ENCODE results near the gene SEPTIN1.
"Not testable (repeated sequence)": the region's sequence is repeated elsewhere in the genome, so short reads cannot be mapped to it uniquely, and the experiment has no call there.

SEPTIN1 gene

DNA sequence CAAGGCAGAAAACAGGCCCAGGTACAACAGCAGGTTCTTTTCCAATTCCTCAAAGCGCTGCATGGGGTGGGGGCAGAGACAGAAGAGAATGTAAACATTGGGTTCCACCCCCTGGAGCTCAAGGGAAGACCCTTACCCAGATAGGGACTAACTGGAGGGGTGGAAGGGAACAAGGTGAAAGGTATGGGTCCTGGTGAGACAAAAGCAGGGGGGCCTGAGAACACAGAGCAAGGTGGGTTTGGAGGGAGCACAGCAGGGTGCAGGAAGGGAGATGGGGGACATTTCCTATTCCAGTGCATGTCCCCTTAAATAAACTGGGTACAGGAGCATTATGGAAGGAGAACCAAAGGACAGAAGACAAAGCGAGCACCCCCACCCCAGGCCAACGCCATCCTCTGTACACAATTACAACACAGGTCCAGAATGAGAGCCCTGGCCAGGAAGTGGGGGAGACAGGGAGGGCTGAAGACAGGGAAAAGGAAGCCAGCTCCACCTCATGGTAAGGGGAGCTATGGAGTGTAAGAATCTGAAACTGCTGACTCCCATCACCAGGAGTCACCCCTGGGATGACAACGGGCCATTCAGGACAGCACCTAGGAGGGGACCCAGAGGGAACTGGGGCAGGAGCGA, 25.2 kb downstream of the SEPTIN1 start:
- no peak for DNase-seq

GRCh38 chr16:30356401-30357084, 25.8 kb downstream of the SEPTIN1 start:
- DNase-seq, result no peak

GRCh38 chr16:30355954-30356308, 26.4 kb downstream of the SEPTIN1 start:
- no peak for DNase-seq

DNA sequence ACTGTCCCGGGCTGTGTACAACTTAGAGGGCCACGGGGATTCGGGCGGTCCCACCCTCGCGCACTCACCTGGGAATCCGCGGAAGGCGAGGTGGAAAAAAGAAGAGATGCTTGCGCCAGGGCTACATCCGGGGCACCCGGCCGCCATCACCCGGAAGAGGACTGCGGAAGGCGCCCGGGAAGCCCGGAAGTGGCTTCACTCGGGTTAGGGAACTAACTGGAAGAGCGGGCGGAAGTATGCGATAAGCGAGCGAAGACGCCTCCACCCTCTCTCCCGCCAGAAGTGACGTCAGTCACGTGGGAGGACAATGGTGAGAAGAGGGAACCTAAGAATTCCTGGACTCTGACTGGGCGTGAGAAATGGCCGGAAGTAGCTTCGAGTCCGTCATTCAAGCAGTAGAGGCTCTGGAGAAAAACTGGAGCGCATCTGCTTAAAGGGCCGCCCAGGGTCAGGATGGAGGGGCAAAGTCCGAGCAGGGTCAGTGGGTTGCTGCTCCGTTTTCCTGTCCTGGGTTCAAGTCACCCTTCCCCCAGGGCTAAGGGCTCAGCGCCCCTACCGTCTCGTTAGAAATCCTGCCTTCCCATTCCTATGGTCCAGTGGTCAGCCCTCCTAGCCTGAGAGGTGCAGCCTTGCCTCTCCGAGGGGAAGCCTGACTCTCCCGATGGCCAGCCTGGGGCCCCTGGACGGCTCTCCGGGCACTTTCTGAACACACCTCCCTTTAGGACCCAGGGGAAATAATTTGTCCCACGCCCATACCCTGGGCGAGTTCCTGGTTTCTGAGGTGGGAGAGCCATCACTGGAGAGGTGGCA, 27.0 kb downstream of the SEPTIN1 start, which contains the start of gene CD2BP2:
Gene CD2BP2, minus strand, starts transcription at position 165 of the 810 bp plus-strand sequence. CDS start 627 bp downstream, outside the sequence.
- peak; percentile 100 for DNase-seq

- peak; percentile 64 for DNase-seq
Observed at GRCh38 chr16:30354423-30355143, 27.8 kb downstream of the SEPTIN1 start.

- DNase-seq, result no peak
Observed at GRCh38 chr16:30353438-30354129, 28.8 kb downstream of the SEPTIN1 start.

GRCh38 chr16:30352488-30353401, 29.6 kb downstream of the SEPTIN1 start:
- DNase-seq, result no peak

DNA sequence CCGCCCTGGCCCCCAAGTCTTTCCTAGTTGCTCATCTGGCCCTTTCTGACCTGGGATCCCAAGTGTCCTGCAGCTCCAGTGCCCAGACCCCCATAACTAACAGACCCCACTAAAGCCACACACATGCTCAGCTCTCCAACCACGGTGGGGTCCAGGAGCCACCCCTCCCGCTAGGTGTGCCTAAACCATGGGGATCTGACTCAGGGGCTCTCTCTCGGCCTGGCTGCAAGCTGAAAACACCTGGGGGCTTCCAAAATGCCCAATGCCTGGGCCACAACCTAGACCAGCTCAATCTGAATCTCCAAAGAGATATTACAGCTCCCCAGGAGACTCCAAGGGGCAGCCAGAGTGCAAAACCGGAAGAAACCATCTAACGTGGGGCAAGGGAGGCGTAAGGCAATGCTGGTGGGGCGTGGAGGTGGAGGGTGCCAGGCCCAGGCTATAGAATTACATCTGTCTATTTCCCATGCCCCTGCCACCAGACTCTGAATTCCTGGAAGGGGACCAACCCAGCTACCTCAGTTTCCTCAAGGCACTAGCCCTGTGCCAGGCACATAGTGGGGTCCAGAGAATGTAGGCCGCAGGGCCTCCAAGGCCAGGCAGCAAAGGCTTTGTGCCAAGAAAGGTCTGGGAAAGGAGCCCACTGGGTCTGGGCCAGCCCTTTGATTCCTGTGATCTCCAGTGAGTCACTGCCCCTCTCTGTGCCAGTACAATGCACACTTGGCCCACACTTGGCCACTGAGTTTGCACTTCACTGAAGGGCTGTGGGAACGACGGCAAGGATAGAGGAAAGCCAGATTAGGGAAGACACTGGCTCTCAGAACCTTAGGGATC, 30.6 kb downstream of the SEPTIN1 start:
- no peak for DNase-seq

DNA sequence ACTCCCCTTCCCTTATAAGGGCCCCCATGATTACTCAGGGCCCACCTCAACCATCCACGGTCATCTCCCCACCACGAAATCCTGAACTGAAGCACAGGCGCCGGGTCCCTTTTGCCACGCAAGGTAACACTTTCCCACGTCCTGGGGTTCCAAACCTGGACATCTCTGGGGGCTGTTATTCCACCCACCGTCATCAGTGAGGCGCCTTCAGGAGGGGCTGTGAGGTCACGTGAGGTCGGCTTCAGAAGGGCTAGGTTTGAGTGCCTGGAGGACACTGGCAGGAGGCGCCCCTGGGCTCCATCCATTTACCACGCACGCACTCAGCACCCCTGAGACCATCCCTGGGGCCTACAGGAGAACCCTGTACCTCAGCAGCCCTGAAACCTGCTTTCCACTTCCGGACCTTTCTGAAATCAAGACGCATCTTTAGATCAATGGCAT, 31.3 kb downstream of the SEPTIN1 start:
- DNase-seq, result no peak

DNA sequence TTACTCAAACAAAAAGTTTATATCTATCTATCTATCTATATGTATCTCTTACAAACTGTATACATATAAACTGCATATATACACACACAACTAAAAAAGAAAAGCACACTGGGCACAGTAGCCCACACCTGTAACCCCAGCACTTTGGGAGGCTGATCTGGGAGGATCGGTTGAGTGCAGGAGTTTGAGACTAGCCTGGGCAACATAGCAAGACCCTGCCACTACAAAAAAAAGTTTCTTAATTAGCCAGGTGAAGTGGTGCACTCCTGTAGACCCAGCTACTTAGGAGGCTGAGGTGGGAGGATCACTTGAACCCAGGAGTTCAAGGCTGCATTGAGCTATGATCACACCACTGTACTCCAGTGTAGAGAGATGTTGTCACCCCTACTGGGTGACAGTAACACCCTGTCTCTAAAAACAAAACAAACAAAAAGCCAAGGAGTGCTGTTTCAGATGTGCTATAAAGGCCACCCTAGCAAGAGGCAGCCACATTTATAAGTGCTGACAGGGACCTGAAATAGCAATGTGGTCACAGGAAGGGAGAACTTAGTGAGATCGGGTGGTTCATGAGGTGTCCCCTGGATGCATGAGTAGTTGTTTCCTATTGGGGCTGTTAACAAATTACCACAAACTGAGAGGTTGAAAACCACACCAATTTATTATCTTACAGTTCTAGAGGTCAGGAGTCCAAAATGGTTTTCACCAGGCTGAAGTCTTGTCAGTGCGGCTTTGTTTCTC, 32.1 kb downstream of the SEPTIN1 start:
- no peak for DNase-seq

DNA sequence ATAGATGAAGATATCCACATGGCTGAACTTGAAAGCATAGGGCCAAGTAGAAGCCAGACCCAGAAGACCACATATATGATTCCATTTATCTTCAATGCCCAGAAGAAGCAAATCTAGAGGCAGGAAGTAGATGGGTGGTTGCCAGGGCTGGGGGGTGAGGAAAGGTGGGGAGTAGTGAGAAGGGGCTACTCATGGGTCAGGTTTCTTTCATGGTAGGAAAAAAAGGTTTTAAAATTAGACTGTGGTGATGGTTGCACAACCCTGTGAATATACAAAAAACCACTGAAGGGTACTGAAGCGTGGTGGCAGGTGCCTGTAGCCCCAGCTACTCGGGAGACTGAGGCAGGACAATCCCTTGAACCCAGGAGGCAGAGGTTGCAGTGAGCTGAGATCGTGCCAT, 32.7 kb downstream of the SEPTIN1 start:
- DNase-seq, result no peak

DNA sequence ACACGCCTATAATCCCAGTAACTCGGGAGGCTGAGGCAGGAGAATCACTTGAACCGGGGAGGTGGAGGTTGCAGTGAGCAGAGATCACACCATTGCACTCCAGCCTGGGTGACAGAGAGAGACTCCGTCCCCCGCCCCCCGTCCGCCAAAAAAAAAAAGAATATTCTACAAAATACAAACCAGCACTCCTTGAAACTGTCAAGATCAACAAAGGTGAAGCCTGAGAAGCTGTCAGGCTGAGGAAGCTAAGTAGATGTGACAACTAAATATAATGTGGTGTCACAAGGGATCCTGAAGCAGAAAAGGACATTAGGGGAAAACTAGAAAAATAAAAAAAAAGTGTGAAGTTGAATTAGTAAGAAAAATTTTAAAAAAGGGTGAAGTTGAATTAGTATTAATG, 33.4 kb downstream of the SEPTIN1 start:
- DNase-seq, result no peak

DNA sequence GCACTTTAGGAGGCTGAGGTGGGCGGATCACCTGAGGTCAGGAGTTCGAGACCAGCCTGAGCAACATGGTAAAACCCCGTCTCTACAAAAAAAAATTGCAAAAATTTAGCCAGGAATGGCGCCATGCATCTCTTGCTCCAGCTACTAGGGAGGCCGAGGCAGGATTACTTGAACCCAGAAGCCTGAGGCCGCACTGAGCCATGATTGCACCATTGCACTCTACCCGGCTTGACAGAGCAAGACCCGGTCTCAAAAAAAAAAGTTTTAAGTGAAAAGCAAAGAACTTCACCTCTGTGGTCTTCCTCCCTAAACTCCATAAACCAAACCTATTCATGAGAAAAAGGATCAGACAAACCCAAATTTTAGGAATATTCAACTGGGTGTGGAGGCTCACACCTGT, 34.2 kb downstream of the SEPTIN1 start:
- DNase-seq, result no peak

DNA sequence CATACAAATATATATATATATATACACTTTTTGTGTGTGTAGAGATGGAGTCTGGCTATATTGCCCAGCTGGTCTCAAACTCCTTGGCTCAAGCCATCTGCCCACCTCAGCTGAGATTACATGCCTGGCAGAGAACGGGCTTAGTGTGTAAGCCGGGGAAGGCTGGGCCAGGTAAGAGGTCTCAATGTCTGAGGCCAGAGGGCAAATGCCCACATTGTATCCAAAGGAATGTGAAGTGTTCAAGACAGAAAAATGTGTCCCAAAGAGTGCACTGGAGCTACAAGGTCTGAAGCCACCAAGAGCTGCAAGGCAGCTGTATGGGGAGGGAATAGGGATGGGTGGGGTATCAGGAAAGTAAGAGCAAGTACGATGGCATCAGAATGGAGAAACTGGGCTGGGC, 36.1 kb downstream of the SEPTIN1 start:
- DNase-seq, result no peak

- not testable (repeated sequence) for DNase-seq
Observed at GRCh38 chr16:30343491-30343820, 38.9 kb downstream of the SEPTIN1 start.

GRCh38 chr16:30342751-30343490, 39.4 kb downstream of the SEPTIN1 start:
- DNase-seq, result no peak

- DNase-seq, result not testable (repeated sequence)
Observed at GRCh38 chr16:30341971-30342370, 40.4 kb downstream of the SEPTIN1 start.

DNA sequence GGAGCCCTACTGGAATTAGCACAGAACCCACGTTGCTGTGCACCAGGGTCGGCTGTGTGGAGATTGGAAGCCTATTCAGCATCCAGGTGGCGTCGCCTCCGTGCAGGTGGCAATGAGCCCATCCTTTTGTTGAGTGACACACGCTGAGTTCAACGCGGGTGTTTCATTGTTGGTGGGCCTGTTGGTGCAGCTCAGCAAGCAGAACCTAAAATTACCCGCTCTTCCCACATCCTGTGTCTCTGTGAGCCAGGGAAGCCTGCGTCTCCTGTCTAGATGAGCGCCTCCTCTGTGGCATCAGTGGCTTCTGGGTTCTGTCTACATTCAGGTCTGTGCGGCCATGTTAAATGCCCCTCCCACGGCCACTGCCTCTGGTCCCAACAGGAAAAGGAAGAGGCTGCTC, 41.7 kb downstream of the SEPTIN1 start:
- DNase-seq, result no peak

GRCh38 chr16:30338715-30339114, 43.6 kb downstream of the SEPTIN1 start:
- DNase-seq, result not testable (repeated sequence)

Measured in suppressor macrophage treated with lipopolysaccharide for 4 hours (primary cell).